Activated CD4-positive, alpha-beta T cell treated with anti-CD3 and anti-CD28 coated beads, Interleukin-2, amount 50 U/mL, for 24 hours (primary cell): ENCODE measurements around the gene TCN2.
A peak's percentile ranks its signal among the peaks of the same experiment; 100 is the strongest.
"Not testable (repeated sequence)": the region's sequence is repeated elsewhere in the genome, so short reads cannot be mapped to it uniquely, and the experiment has no call there.

Experiments
- DNase-seq, 2 donors: peaks; one replicate each; pipeline ENCODE4 v3.0.0-alpha.2; 2020; ENCODE audit warnings: low read depth in 1 of 2, low spot score in 1 of 2

TCN2 gene

GRCh38 chr22:30606455-30607299 lies at the start of gene TCN2:
Gene TCN2, plus strand, starts transcription at chr22:30607174. Its CDS starts 158 bp downstream, at chr22:30607332.
- peak in 1 of 2 donors; percentile 4 for DNase-seq

GRCh38 chr22:30557243-30557642 lies 49.7 kb upstream of the TCN2 start:
- DNase-seq: no peak

- DNase-seq: no peak
Observed at GRCh38 chr22:30559889-30560288, 47.1 kb upstream of the TCN2 start.

GRCh38 chr22:30560643-30561202 lies 46.3 kb upstream of the TCN2 start:
- not testable (repeated sequence) for DNase-seq

- DNase-seq: no peak
Observed at GRCh38 chr22:30561402-30562189, 45.4 kb upstream of the TCN2 start.

GRCh38 chr22:30562366-30562765 lies 44.6 kb upstream of the TCN2 start:
- no peak for DNase-seq

- DNase-seq: no peak
Observed at GRCh38 chr22:30564045-30564760, 42.8 kb upstream of the TCN2 start.

GRCh38 chr22:30564761-30565119 lies 42.2 kb upstream of the TCN2 start:
- no peak for DNase-seq

- DNase-seq: no peak
Observed at GRCh38 chr22:30565341-30565740, 41.6 kb upstream of the TCN2 start.

- no peak for DNase-seq
Observed at GRCh38 chr22:30566125-30566524, 40.8 kb upstream of the TCN2 start.

- DNase-seq: not testable (repeated sequence)
Observed at GRCh38 chr22:30567277-30567676, 39.7 kb upstream of the TCN2 start.

- DNase-seq: no peak
Observed at GRCh38 chr22:30568137-30568805, 38.7 kb upstream of the TCN2 start.

GRCh38 chr22:30569674-30570202 lies 37.2 kb upstream of the TCN2 start:
- DNase-seq: no peak

GRCh38 chr22:30572210-30572609 lies 34.8 kb upstream of the TCN2 start:
- no peak for DNase-seq

- DNase-seq: no peak
Observed at GRCh38 chr22:30572840-30573593, 34.0 kb upstream of the TCN2 start.

GRCh38 chr22:30573594-30574094 lies 33.3 kb upstream of the TCN2 start:
- no peak for DNase-seq

GRCh38 chr22:30574095-30574981 lies 32.6 kb upstream of the TCN2 start, which contains the start of gene GAL3ST1:
Gene GAL3ST1, minus strand, starts transcription at chr22:30574665. Its CDS starts 17,273 bp downstream, at chr22:30557392.
- no peak for DNase-seq

GRCh38 chr22:30574997-30575671 lies 31.8 kb upstream of the TCN2 start:
- DNase-seq: no peak
